ENCODE measurements around the gene CD300LG. TPM values are rescaled to one million over a fixed set of nuclear protein-coding genes. Genes with fewer than 3 reads are reported as not detected.
"Not testable (repeated sequence)": the region's sequence is repeated elsewhere in the genome, so short reads cannot be mapped to it uniquely, and the experiment has no call there.

CD300LG gene
- total RNA-seq, 2 donors from 2014 or later: not detected

GRCh38 chr17:43852571-43852970, 5.6 kb downstream of the CD300LG start:
- H3K27ac Mint-ChIP-seq: no peak overlapping the region
- no peaks in the 10 kb centered on the region for H3K9me3 Mint-ChIP-seq
- H3K4me3 Mint-ChIP-seq: no peak overlapping the region
- DNase-seq (ENCODE audit: low spot score) (no peak), ATAC-seq (no peak)
- H3K27me3 Mint-ChIP-seq: peaks cover 8 to 22% of the 10 kb centered on the region in 2 donors
- no peaks in the 10 kb centered on the region for H3K4me1 Mint-ChIP-seq (ENCODE audit: low read depth in 2 of 2)
- H3K36me3 Mint-ChIP-seq: no peaks in the 10 kb centered on the region

DNA sequence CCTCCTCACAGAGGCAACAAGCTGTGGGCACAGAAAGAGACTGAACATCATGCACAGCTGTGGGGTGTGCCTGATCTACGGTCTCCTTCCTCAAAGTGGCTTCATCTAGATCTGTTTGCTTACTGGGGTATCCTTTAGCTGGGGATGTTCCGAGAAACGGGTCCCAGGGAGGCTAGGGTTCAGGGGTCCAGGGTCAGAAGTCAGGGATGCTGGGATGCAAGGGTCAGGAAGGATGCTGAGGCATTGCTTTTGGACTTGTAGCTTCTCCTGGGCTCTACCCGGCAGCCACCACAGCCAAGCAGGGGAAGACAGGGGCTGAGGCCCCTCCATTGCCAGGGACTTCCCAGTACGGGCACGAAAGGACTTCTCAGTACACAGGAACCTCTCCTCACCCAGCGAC, 6.6 kb downstream of the CD300LG start:
- Mint-ChIP-seq H3K27ac (no peak overlapping the region), H3K27me3 (peaks cover 6 to 18% of the 10 kb centered on the region in 2 donors), H3K9me3 (no peaks in the 10 kb centered on the region), H3K4me1 (ENCODE audit: low read depth in 2 of 2) (no peaks in the 10 kb centered on the region), H3K4me3 (no peak overlapping the region), H3K36me3 (no peaks in the 10 kb centered on the region)
- ATAC-seq (no peak), DNase-seq (ENCODE audit: low spot score) (no peak)

- Mint-ChIP-seq H3K4me3 (no peak overlapping the region), H3K9me3 (no peaks in the 10 kb centered on the region), H3K36me3 (no peaks in the 10 kb centered on the region), H3K4me1 (ENCODE audit: low read depth in 2 of 2) (no peaks in the 10 kb centered on the region), H3K27me3 (peaks cover 3 to 18% of the 10 kb centered on the region in 2 donors), H3K27ac (no peak overlapping the region)
- no peak for ATAC-seq
- no peak for DNase-seq (ENCODE audit: low spot score)
These were observed 7.5 kb downstream of the CD300LG start for GRCh38 chr17:43854498-43854897.

DNA sequence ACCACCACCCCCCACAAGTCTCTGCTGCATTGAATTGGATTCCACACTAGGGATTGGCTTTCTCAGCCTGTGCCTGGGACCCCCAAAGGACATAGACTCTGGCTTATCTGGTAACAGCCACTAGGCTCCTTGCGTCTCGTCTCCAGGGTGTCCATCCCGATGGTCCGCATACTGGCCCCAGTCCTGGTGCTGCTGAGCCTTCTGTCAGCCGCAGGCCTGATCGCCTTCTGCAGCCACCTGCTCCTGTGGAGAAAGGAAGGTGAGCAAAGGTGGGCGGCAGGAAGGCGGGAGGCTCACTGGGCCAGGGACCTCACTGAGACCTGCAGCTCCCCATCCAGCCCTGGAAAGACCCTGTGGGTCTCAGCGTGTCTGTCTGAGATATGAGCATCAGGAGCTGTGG, 8.1 kb downstream of the CD300LG start:
- Mint-ChIP-seq H3K36me3 (no peaks in the 10 kb centered on the region), H3K27me3 (peaks cover 3 to 12% of the 10 kb centered on the region in 2 donors), H3K4me1 (ENCODE audit: low read depth in 2 of 2) (no peaks in the 10 kb centered on the region), H3K9me3 (no peaks in the 10 kb centered on the region), H3K4me3 (no peak overlapping the region), H3K27ac (no peak overlapping the region)
- DNase-seq (ENCODE audit: low spot score): no peak
- ATAC-seq: no peak

DNA sequence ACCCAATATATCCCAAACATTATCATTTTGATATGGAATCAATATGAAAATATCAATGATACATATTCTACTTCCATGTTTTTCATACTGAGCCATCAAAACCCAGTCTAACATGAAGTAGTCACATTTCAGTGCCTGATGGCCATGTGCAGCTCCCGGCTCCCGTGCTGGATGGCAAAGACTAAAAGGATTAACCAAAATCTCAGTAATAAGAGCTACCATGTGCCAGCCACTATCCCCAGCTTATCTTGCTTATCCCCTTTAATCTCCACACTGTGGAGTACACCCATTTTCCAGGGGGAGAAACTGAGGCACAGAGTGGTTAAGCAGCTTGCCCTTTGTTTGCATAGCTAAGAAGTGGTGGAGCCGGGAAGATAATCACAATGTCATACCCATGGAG, 9.2 kb downstream of the CD300LG start:
- H3K36me3 Mint-ChIP-seq: no peaks in the 10 kb centered on the region
- H3K27me3 Mint-ChIP-seq: peaks cover 3 to 11% of the 10 kb centered on the region in 2 donors
- no peak overlapping the region for H3K27ac Mint-ChIP-seq
- DNase-seq (ENCODE audit: low spot score): no peak
- no peaks in the 10 kb centered on the region for H3K4me1 Mint-ChIP-seq (ENCODE audit: low read depth in 2 of 2)
- ATAC-seq: no peak
- H3K4me3 Mint-ChIP-seq: no peak overlapping the region
- H3K9me3 Mint-ChIP-seq: no peaks in the 10 kb centered on the region

DNA sequence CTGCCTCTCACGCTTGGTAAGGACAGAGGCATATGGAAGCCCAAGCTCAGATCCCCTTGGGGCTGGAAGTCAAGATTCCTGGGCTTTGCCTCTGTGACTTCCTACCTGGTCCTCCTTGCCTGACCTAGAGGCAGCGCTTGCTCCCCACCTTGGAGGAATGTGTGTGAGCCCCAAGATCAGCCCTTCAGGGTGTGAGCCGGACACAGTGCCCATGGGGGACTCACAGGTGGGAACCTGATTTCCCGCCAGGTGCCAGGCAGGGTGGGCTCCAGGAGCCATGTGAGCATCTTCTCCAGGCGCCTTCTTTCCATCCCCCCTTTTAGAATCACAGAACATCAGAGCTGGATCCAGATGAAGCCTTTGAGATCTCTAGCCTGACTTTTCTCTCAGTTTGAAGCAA, 10.2 kb downstream of the CD300LG start:
- DNase-seq (ENCODE audit: low spot score) (no peak), ATAC-seq (no peak)
- no peaks in the 10 kb centered on the region for H3K36me3 Mint-ChIP-seq
- H3K27ac Mint-ChIP-seq: no peak overlapping the region
- no peaks in the 10 kb centered on the region for H3K9me3 Mint-ChIP-seq
- no peak overlapping the region for H3K4me3 Mint-ChIP-seq
- H3K27me3 Mint-ChIP-seq: peaks cover 0 to 1% of the 10 kb centered on the region in 2 donors
- no peaks in the 10 kb centered on the region for H3K4me1 Mint-ChIP-seq (ENCODE audit: low read depth in 2 of 2)

GRCh38 chr17:43857957-43858600, 11.1 kb downstream of the CD300LG start:
- H3K36me3 Mint-ChIP-seq: no peaks in the 10 kb centered on the region
- H3K27ac Mint-ChIP-seq: no peak overlapping the region
- H3K4me1 Mint-ChIP-seq (ENCODE audit: low read depth in 2 of 2): no peaks in the 10 kb centered on the region
- DNase-seq (ENCODE audit: low spot score) (no peak), ATAC-seq (no peak)
- H3K27me3 Mint-ChIP-seq: peaks cover 0 to 4% of the 10 kb centered on the region in 2 donors
- no peak overlapping the region for H3K4me3 Mint-ChIP-seq
- no peaks in the 10 kb centered on the region for H3K9me3 Mint-ChIP-seq

DNA sequence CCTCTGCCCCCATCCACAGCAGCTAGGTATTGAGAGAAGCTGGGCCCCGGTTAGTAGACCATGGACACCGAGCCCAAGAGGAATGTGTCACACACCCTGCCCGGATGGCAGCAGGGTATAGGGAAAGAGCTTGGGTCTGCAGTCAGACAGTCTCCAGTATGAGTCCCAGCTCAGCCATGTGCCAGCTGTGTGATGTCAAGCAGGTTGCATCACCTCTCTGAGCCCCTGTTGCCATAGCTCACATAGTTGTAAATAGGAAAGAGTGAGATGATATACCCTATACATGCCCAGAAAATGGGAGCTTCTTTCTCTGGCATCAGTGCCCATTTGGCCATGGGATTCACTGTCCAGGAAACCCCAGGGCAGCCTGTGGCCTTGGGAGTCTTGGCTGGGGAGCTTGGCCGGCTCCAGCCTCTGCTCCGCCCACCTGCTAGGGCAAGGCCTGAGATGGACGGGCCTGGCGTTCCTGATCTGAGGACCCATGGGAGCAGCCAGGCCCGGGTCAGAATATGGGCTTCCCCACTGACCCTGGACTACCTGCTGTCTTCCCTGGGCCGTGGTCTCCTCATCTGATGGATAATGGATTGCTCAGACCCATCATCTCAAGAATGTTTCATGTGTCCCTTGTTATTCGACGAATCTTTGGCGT, 13.2 kb downstream of the CD300LG start:
- ATAC-seq (no peak), DNase-seq (ENCODE audit: low spot score) (no peak)
- Mint-ChIP-seq H3K4me1 (ENCODE audit: low read depth in 2 of 2) (no peaks in the 10 kb centered on the region), H3K9me3 (no peaks in the 10 kb centered on the region), H3K4me3 (no peak overlapping the region), H3K36me3 (no peaks in the 10 kb centered on the region), H3K27ac (no peak overlapping the region), H3K27me3 (peaks cover 0 to 4% of the 10 kb centered on the region in 2 donors)

- Mint-ChIP-seq H3K27me3 (peaks cover 0 to 4% of the 10 kb centered on the region in 2 donors), H3K4me1 (ENCODE audit: low read depth in 2 of 2) (no peaks in the 10 kb centered on the region), H3K27ac (no peak overlapping the region), H3K36me3 (no peaks in the 10 kb centered on the region), H3K4me3 (no peak overlapping the region), H3K9me3 (no peaks in the 10 kb centered on the region)
- DNase-seq (ENCODE audit: low spot score) (no peak), ATAC-seq (no peak)
These were observed 14.1 kb downstream of the CD300LG start for GRCh38 chr17:43860927-43861622.

GRCh38 chr17:43861960-43862359, 15.0 kb downstream of the CD300LG start:
- Mint-ChIP-seq H3K27me3 (peaks cover 3 to 4% of the 10 kb centered on the region in 2 donors), H3K4me3 (no peak overlapping the region), H3K9me3 (no peaks in the 10 kb centered on the region), H3K4me1 (ENCODE audit: low read depth in 2 of 2) (no peaks in the 10 kb centered on the region), H3K36me3 (no peaks in the 10 kb centered on the region), H3K27ac (no peak overlapping the region)
- no peak for DNase-seq (ENCODE audit: low spot score)
- ATAC-seq: no peak

- no peak overlapping the region for H3K4me3 Mint-ChIP-seq
- no peaks in the 10 kb centered on the region for H3K36me3 Mint-ChIP-seq
- peaks cover 9 to 23% of the 10 kb centered on the region in 2 donors for H3K27me3 Mint-ChIP-seq
- no peak overlapping the region for H3K27ac Mint-ChIP-seq
- no peaks in the 10 kb centered on the region for H3K9me3 Mint-ChIP-seq
- ATAC-seq (peak in 1 of 2 donors; percentile 55), DNase-seq (ENCODE audit: low spot score) (no peak)
- H3K4me1 Mint-ChIP-seq (ENCODE audit: low read depth in 2 of 2): no peaks in the 10 kb centered on the region
These were observed 17.4 kb downstream of the CD300LG start for GRCh38 chr17:43864161-43864984.

GRCh38 chr17:43868226-43868994, 21.4 kb downstream of the CD300LG start:
- H3K36me3 Mint-ChIP-seq: no peaks in the 10 kb centered on the region
- no peaks in the 10 kb centered on the region for H3K9me3 Mint-ChIP-seq
- ATAC-seq (no peak), DNase-seq (ENCODE audit: low spot score) (no peak)
- H3K4me1 Mint-ChIP-seq (ENCODE audit: low read depth in 2 of 2): no peaks in the 10 kb centered on the region
- H3K4me3 Mint-ChIP-seq: no peak overlapping the region
- H3K27ac Mint-ChIP-seq: no peak overlapping the region
- H3K27me3 Mint-ChIP-seq: peaks cover 15 to 29% of the 10 kb centered on the region in 2 donors

DNA sequence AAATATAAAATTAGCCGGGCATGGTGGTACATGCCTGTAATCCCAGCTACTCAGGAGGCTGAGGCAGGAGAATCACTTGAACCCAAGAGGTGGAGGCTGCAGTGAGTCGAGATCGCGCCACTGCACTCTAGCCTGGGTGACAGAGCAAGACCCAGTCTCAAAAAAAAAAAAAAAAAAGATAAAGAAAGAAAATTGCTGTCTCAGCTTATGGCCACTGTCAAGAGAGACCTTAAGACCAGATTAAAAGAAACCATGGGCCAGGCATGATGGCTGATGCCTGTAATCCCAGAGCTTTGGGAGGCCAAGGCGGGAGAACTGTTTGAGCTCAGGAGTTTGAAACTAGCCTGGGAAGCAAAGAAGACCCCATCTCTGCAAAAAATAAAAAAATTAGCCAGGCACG, 22.1 kb downstream of the CD300LG start:
- not testable (repeated sequence) for H3K27ac Mint-ChIP-seq; H3K4me1 Mint-ChIP-seq (ENCODE audit: low read depth in 2 of 2); ATAC-seq; H3K4me3 Mint-ChIP-seq; H3K9me3 Mint-ChIP-seq; H3K36me3 Mint-ChIP-seq; DNase-seq (ENCODE audit: low spot score)
- H3K27me3 Mint-ChIP-seq: peaks cover 18 to 29% of the 10 kb centered on the region in 2 donors
